ENCODE results near the gene CCSER1. TPM values are rescaled to one million over a fixed set of nuclear protein-coding genes. Genes with fewer than 3 reads are reported as not detected.
"Not testable (repeated sequence)": the region's sequence is repeated elsewhere in the genome, so short reads cannot be mapped to it uniquely, and the experiment has no call there.

CCSER1 gene
- total RNA-seq, 3 donors from 2014 or later (not counting 1 experiment from before 2014, with no cell fraction given): 0.87 to 1.1 (median 1.1) TPM

DNA sequence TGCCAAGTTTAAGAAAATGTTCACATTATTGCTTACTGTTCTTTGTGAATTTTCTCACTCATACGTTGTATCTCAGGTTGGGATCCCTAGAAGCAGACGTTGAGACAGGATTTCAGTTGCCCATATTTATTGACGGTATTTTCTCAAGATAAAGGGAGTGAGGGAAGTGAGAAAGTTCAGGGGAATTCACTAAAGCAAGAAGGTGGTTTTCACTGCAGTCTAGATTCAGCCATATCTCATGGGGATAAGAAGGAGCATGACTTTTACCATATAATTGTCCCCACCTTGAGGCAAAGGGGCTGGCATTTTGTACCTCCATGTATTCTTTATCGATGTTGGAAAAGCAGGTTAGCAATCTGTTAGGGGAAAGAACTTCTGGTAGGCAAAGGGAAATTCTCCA lies 543.0 kb downstream of the CCSER1 start:
- 65% methylated on average over 4 of the region's 4 CpGs for WGBS (ENCODE audit: insufficient coverage)
- no peak overlapping the region for H3K4me3 ChIP-seq (ENCODE audit: low read length)
- no peaks in the 10 kb centered on the region for H3K27me3 Mint-ChIP-seq (ENCODE audit: low read depth in 2 of 2)
- no peak overlapping the region for H3K4me3 Mint-ChIP-seq
- H3K27me3 ChIP-seq (ENCODE audit: control insufficient read depth, insufficient read depth, low read length): no peaks in the 10 kb centered on the region
- no peaks in the 10 kb centered on the region for H3K4me1 ChIP-seq (ENCODE audit: control insufficient read depth, insufficient read depth, low read length)
- H3K36me3 ChIP-seq (ENCODE audit: control insufficient read depth, insufficient read depth, low read length): no peaks in the 10 kb centered on the region
- H3K9me3 ChIP-seq (ENCODE audit: control insufficient read depth, insufficient read depth, low read length): no peaks in the 10 kb centered on the region
- H3K36me3 Mint-ChIP-seq: no peaks in the 10 kb centered on the region
- no peak overlapping the region for H3K27ac ChIP-seq (ENCODE audit: low read length)
- intact Hi-C loops (cut with micrococcal nuclease): no loop called here
- H3K4me1 Mint-ChIP-seq: no peaks in the 10 kb centered on the region
- TF ChIP-seq CTCF (IDR thresholded peaks at IDR 0.05): no peak
- H3K9me3 Mint-ChIP-seq: peaks cover 9 to 16% of the 10 kb centered on the region in 2 donors
- DNase-seq (no peak), ATAC-seq (no peak)
- no peak overlapping the region for H3K27ac Mint-ChIP-seq

DNA sequence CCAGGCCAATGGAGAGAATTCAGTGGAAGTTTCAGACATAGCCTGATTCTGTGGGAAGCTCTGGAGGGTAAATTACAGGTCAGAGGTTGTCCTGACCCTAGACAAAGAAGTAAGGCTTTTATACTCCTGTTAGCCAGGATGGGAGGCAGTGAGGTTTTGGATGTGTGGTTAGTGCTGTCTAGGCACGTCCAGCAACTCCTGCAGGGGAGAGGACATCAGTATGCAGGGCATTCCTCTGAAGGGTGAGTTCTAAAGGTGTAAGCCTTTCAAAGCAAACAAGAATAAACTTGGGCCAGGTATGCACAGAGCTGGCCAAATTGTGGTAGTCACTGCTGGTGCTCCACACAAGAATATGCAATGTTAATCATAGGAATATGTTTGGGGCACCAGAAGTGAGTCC lies 562.5 kb downstream of the CCSER1 start:
- H3K27me3 ChIP-seq (ENCODE audit: control insufficient read depth, insufficient read depth, low read length): no peaks in the 10 kb centered on the region
- H3K27ac Mint-ChIP-seq: no peak overlapping the region

GRCh38 chr4:90695411-90695810 lies 568.2 kb downstream of the CCSER1 start:
- Mint-ChIP-seq H3K4me3 (no peak overlapping the region), H3K27ac (no peak overlapping the region), H3K9me3 (peaks cover 9 to 20% of the 10 kb centered on the region in 2 donors), H3K27me3 (ENCODE audit: low read depth in 2 of 2) (no peaks in the 10 kb centered on the region), H3K36me3 (no peaks in the 10 kb centered on the region), H3K4me1 (no peaks in the 10 kb centered on the region)
- ATAC-seq (no peak), DNase-seq (no peak)
- Histone ChIP-seq H3K4me1 (ENCODE audit: control insufficient read depth, insufficient read depth, low read length) (no peaks in the 10 kb centered on the region), H3K9me3 (ENCODE audit: control insufficient read depth, insufficient read depth, low read length) (no peaks in the 10 kb centered on the region), H3K36me3 (ENCODE audit: control insufficient read depth, insufficient read depth, low read length) (no peaks in the 10 kb centered on the region), H3K27ac (ENCODE audit: low read length) (no peak overlapping the region), H3K4me3 (ENCODE audit: low read length) (no peak overlapping the region), H3K27me3 (ENCODE audit: control insufficient read depth, insufficient read depth, low read length) (no peaks in the 10 kb centered on the region)
- intact Hi-C loops (cut with micrococcal nuclease): no loop called here
- no peak for TF ChIP-seq CTCF (IDR thresholded peaks at IDR 0.05)

More for the DNA sequence above, 562.5 kb downstream of the CCSER1 start:
- H3K4me3 Mint-ChIP-seq: no peak overlapping the region
- no peak overlapping the region for H3K4me3 ChIP-seq (ENCODE audit: low read length)
- no peaks in the 10 kb centered on the region for H3K36me3 Mint-ChIP-seq
- no peak for TF ChIP-seq CTCF (IDR thresholded peaks at IDR 0.05)
- H3K9me3 Mint-ChIP-seq: peaks cover 8% of the 10 kb centered on the region in 2 donors
- H3K4me1 Mint-ChIP-seq: no peaks in the 10 kb centered on the region
- no peaks in the 10 kb centered on the region for H3K4me1 ChIP-seq (ENCODE audit: control insufficient read depth, insufficient read depth, low read length)
- no peak overlapping the region for H3K27ac ChIP-seq (ENCODE audit: low read length)
- intact Hi-C loops (cut with micrococcal nuclease): no loop called here
- ATAC-seq: no peak
- H3K36me3 ChIP-seq (ENCODE audit: control insufficient read depth, insufficient read depth, low read length): no peaks in the 10 kb centered on the region
- no peaks in the 10 kb centered on the region for H3K9me3 ChIP-seq (ENCODE audit: control insufficient read depth, insufficient read depth, low read length)
- no peaks in the 10 kb centered on the region for H3K27me3 Mint-ChIP-seq (ENCODE audit: low read depth in 2 of 2)
- 61% methylated on average over 1 of the region's 1 CpG for WGBS (ENCODE audit: insufficient coverage)
- DNase-seq: no peak

- H3K27ac Mint-ChIP-seq; ATAC-seq; H3K27ac ChIP-seq (ENCODE audit: low read length); H3K36me3 ChIP-seq (ENCODE audit: control insufficient read depth, insufficient read depth, low read length); H3K27me3 Mint-ChIP-seq (ENCODE audit: low read depth in 2 of 2); H3K4me1 Mint-ChIP-seq; H3K27me3 ChIP-seq (ENCODE audit: control insufficient read depth, insufficient read depth, low read length); H3K36me3 Mint-ChIP-seq; H3K4me3 Mint-ChIP-seq; H3K4me3 ChIP-seq (ENCODE audit: low read length); H3K4me1 ChIP-seq (ENCODE audit: control insufficient read depth, insufficient read depth, low read length); DNase-seq; H3K9me3 ChIP-seq (ENCODE audit: control insufficient read depth, insufficient read depth, low read length): not testable (repeated sequence)
- 83% methylated on average over 6 of the region's 6 CpGs for WGBS (ENCODE audit: insufficient coverage)
- peaks cover 17 to 18% of the 10 kb centered on the region in 2 donors for H3K9me3 Mint-ChIP-seq
- intact Hi-C loops (cut with micrococcal nuclease): loop anchor here (10.0 kb wide), 1 partner anchor 979 kb away; no protein-coding TSS in a partner anchor
These were observed 578.3 kb downstream of the CCSER1 start for GRCh38 chr4:90705501-90705900.
